Esophagus squamous epithelium (tissue), 5 donors: ENCODE data around the gene KCNJ4. TPM values are rescaled to one million over a fixed set of nuclear protein-coding genes. Genes with fewer than 3 reads are reported as not detected.
A peak's percentile ranks its signal among the peaks of the same experiment; 100 is the strongest.

Experiments
- DNase-seq: peaks from one replicate; lab custom pipeline; 2025; lab: John Stamatoyannopoulos, UW
- H3K27ac ChIP-seq, 4 donors: fragments of 200-600 bp; sonication (generic); one replicate each; pipeline ENCODE4 v1.5.1; 2016 to 2019; ENCODE audit warnings: mild to moderate bottlenecking in 1 of 4
- H3K27me3 ChIP-seq, 4 donors: fragments of 200-600 bp; sonication (generic); 1 replicate in 3 of 4; 2 replicates in 1 of 4; pipeline versions ENCODE4 v1.5.1 to v1.6.0; 2017 to 2021; ENCODE audit warnings: antibody characterized with exemption in 1 of 4
- H3K36me3 ChIP-seq, 3 donors: fragments of 200-600 bp; sonication (generic); one replicate each; pipeline ENCODE4 v1.5.1; 2016 to 2019
- H3K4me1 ChIP-seq, 3 donors: fragments of 200-600 bp; sonication (generic); one replicate each; pipeline ENCODE4 v1.5.1; 2017 to 2019
- H3K4me3 ChIP-seq, 4 donors: fragments of 200-600 bp; sonication (generic); 1 replicate in 3 of 4; 2 replicates in 1 of 4; pipeline ENCODE4 v1.5.1; 2016 to 2019; ENCODE audit warnings: mild to moderate bottlenecking in 2 of 4, moderate library complexity in 1 of 4
- H3K9me3 ChIP-seq, 3 donors: fragments of 200-600 bp; sonication (generic); one replicate each; pipeline ENCODE4 v1.5.1; 2016 to 2019
- CTCF ChIP-seq, 6 experiments: fragments of 450-650 bp in 4 of 6; fragments of 200-600 bp in 2 of 6; sonication (generic) in 2 of 6; IDR thresholded peaks; one replicate each; pipeline ENCODE4 v1.5.1; 2016 to 2019; ENCODE audit warnings: antibody characterized with exemption in 6 of 6, mild to moderate bottlenecking in 4 of 6, moderate library complexity in 4 of 6
- POLR2A ChIP-seq, 4 donors: fragments of 450-650 bp; IDR thresholded peaks; one replicate each; pipeline ENCODE4 v1.6.1; 2017; ENCODE audit warnings: antibody characterized with exemption in 4 of 4, mild to moderate bottlenecking in 4 of 4, moderate library complexity in 3 of 4
- WGBS, 2 donors: methylation state at CpG; one replicate each; pipeline ENCODE4 v1.1.5; 2018; 5-methylcytosine and 5-hydroxymethylcytosine counted together
- intact Hi-C: fragments of 100-400 bp; cut with DNase I; formaldehyde crosslinking; loops from one replicate; pipeline ENCODE4 v1.15.0; 2022
- total RNA-seq, 4 donors: library from RNA; depleted of rRNA; stranded (reverse); fragments of >200 nt; gene quantifications; one replicate each; pipeline ENCODE4 v1.1.0, GENCODE V29; 2016
- donor health status: DM: yes; HTN: yes; CAD: no.

Gene KCNJ4
- total RNA-seq, 4 donors from 2014 or later = not detected

GRCh38 chr22:38456272-38456835 is 1.4 kb upstream of the KCNJ4 start:
- H3K27ac ChIP-seq = no peak overlapping the region
- no peak for DNase-seq
- peaks cover 9 to 100% (median 13%) of the 10 kb centered on the region in 4 donors for H3K27me3 ChIP-seq
- intact Hi-C loops = no loop called here
- H3K4me3 ChIP-seq = peak overlapping the region in 2 of 4 donors; percentile 50 to 67
- no peaks in the 10 kb centered on the region for H3K9me3 ChIP-seq
- TF ChIP-seq CTCF (IDR thresholded peaks at IDR 0.05) (no peak), POLR2A (IDR thresholded peaks at IDR 0.05) (no peak)
- WGBS, 2 donors = 54 to 82% methylated on average over 3 to 4 of the region's 17 CpGs
- H3K36me3 ChIP-seq = no peaks in the 10 kb centered on the region
- peaks cover 3 to 30% (median 20%) of the 10 kb centered on the region in 3 donors for H3K4me1 ChIP-seq

GRCh38 chr22:38455530-38456271 is 702 bp upstream of the KCNJ4 start:
- no peaks in the 10 kb centered on the region for H3K36me3 ChIP-seq
- peak overlapping the region; percentile 14 to 67 (median 40) for H3K4me3 ChIP-seq
- H3K4me1 ChIP-seq = peaks cover 3 to 27% (median 20%) of the 10 kb centered on the region in 3 donors
- intact Hi-C loops = no loop called here
- no peak overlapping the region for H3K27ac ChIP-seq
- TF ChIP-seq POLR2A (IDR thresholded peaks at IDR 0.05) (no peak), CTCF (IDR thresholded peaks at IDR 0.05) (no peak)
- 1 to 4% methylated on average over 23 to 25 of the region's 90 CpGs for WGBS, 2 donors
- DNase-seq = no peak
- H3K9me3 ChIP-seq = no peaks in the 10 kb centered on the region
- peaks cover 9 to 100% (median 13%) of the 10 kb centered on the region in 4 donors for H3K27me3 ChIP-seq

GRCh38 chr22:38454353-38455075 is 485 bp downstream of the KCNJ4 start:
- no peaks in the 10 kb centered on the region for H3K36me3 ChIP-seq
- intact Hi-C loops = no loop called here
- H3K27me3 ChIP-seq = peaks cover 9 to 100% (median 12%) of the 10 kb centered on the region in 4 donors
- WGBS, 2 donors = 27 to 32% methylated on average over 2 to 7 of the region's 67 CpGs
- H3K9me3 ChIP-seq = no peaks in the 10 kb centered on the region
- peak overlapping the region; percentile 22 to 67 (median 40) for H3K4me3 ChIP-seq
- H3K27ac ChIP-seq = no peak overlapping the region
- peaks cover 3 to 27% (median 20%) of the 10 kb centered on the region in 3 donors for H3K4me1 ChIP-seq
- TF ChIP-seq CTCF (IDR thresholded peaks at IDR 0.05) (no peak), POLR2A (IDR thresholded peaks at IDR 0.05) (no peak)
- DNase-seq = no peak

- H3K4me3 ChIP-seq = no peak overlapping the region
- intact Hi-C loops = no loop called here
- H3K27ac ChIP-seq = no peak overlapping the region
- H3K4me1 ChIP-seq = peaks cover 3 to 27% (median 20%) of the 10 kb centered on the region in 3 donors
- H3K27me3 ChIP-seq = peaks cover 9 to 100% (median 12%) of the 10 kb centered on the region in 4 donors
- H3K9me3 ChIP-seq = no peaks in the 10 kb centered on the region
- TF ChIP-seq POLR2A (IDR thresholded peaks at IDR 0.05) = no peak
- no peak for TF ChIP-seq CTCF (IDR thresholded peaks at IDR 0.05)
- no peak for DNase-seq
- 20 to 67% methylated on average over 1 of the region's 3 CpGs for WGBS, 2 donors
- H3K36me3 ChIP-seq = no peaks in the 10 kb centered on the region
Measured at GRCh38 chr22:38453996-38454352, 1.0 kb downstream of the KCNJ4 start.
